Peyer's patch (tissue), 4 donors: ENCODE results near the gene IKBIP.
"Not testable (repeated sequence)": the region's sequence is repeated elsewhere in the genome, so short reads cannot be mapped to it uniquely, and the experiment has no call there.

ENCODE experiments used
- POLR2A ChIP-seq, 2 donors: fragments of 450-650 bp; IDR thresholded peaks; one replicate each; pipeline ENCODE4 v1.5.1; 2017; ENCODE audit warnings: antibody characterized with exemption in 2 of 2, mild to moderate bottlenecking in 2 of 2, moderate library complexity in 2 of 2
- TF ChIP-seq, protein P1 (sequence below), 6 experiments: fragments of 450-650 bp in 4 of 6; fragments of 200-600 bp in 2 of 6; sonication (generic) in 1 of 6; IDR thresholded peaks; one replicate each; pipeline ENCODE4 v1.5.1; 2017 to 2019; ENCODE audit warnings: antibody characterized with exemption in 6 of 6, mild to moderate bottlenecking in 3 of 6, moderate library complexity in 1 of 6

- TF ChIP-seq POLR2A (IDR thresholded peaks at IDR 0.05) = not testable (repeated sequence)
- TF ChIP-seq, protein P1, sequence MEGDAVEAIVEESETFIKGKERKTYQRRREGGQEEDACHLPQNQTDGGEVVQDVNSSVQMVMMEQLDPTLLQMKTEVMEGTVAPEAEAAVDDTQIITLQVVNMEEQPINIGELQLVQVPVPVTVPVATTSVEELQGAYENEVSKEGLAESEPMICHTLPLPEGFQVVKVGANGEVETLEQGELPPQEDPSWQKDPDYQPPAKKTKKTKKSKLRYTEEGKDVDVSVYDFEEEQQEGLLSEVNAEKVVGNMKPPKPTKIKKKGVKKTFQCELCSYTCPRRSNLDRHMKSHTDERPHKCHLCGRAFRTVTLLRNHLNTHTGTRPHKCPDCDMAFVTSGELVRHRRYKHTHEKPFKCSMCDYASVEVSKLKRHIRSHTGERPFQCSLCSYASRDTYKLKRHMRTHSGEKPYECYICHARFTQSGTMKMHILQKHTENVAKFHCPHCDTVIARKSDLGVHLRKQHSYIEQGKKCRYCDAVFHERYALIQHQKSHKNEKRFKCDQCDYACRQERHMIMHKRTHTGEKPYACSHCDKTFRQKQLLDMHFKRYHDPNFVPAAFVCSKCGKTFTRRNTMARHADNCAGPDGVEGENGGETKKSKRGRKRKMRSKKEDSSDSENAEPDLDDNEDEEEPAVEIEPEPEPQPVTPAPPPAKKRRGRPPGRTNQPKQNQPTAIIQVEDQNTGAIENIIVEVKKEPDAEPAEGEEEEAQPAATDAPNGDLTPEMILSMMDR (IDR thresholded peaks at IDR 0.05) = not testable (repeated sequence)
These were observed 67.8 kb downstream of the IKBIP start for GRCh38 chr12:98576795-98577194.
